Activated CD4-positive, alpha-beta T cell treated with anti-CD3 and anti-CD28 coated beads, Interleukin-2, amount 50 U/mL, for 16 hours (primary cell): ENCODE data around the gene C20orf173.
"Not testable (repeated sequence)": the region's sequence is repeated elsewhere in the genome, so short reads cannot be mapped to it uniquely, and the experiment has no call there.

Experiments
- DNase-seq: peaks from one replicate; pipeline ENCODE4 v3.0.0-alpha.2; 2020

C20orf173 gene

DNA sequence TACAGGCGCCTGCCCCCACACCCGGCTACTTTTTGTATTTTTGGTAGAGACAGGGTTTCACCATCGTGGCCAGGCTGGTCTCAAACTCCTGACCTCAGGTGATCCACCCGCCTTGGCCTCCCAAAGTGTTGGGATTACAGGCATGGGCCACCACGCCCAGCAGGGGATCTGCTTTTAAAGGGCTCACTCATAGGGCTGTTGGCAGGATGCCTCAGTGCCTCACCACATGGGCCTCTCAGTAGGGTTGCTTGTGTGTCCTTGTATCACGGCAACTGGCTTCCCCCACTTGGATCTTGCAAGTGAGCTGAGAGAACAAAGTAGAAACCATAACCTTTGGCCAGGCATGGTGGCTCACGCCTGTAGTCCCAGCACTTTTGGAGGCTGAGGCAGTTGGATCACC is 15.5 kb upstream of the C20orf173 start:
- not testable (repeated sequence) for DNase-seq

GRCh38 chr20:35544436-35544835 is 15.0 kb upstream of the C20orf173 start:
- DNase-seq, result no peak

DNA sequence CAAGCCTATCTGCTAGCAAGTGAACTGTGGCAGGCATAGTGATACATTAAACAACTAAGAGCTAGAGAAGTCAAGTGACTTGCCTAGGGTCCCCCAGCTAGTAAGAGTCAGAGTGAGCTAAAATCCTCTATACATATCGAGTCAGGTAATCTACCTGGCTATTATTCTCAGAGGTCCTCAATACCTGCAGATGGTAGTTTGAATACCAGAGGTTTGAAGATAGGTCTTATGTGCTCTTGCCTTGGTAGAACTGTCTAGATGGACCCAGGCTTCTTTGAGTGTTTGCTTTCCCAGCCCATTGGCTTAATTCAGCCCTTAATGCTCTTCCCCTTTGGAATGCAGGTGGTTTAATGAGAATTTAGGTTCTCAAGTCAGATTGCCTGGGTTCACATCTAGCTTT is 13.5 kb upstream of the C20orf173 start:
- no peak for DNase-seq

- DNase-seq, result peak; percentile 98
Observed at GRCh38 chr20:35541783-35542662, 12.6 kb upstream of the C20orf173 start, which contains the start of gene ERGIC3. TSS of gene ERGIC3 (plus strand) at chr20:35542078. CDS start at chr20:35542098, 20 bp downstream.

DNA sequence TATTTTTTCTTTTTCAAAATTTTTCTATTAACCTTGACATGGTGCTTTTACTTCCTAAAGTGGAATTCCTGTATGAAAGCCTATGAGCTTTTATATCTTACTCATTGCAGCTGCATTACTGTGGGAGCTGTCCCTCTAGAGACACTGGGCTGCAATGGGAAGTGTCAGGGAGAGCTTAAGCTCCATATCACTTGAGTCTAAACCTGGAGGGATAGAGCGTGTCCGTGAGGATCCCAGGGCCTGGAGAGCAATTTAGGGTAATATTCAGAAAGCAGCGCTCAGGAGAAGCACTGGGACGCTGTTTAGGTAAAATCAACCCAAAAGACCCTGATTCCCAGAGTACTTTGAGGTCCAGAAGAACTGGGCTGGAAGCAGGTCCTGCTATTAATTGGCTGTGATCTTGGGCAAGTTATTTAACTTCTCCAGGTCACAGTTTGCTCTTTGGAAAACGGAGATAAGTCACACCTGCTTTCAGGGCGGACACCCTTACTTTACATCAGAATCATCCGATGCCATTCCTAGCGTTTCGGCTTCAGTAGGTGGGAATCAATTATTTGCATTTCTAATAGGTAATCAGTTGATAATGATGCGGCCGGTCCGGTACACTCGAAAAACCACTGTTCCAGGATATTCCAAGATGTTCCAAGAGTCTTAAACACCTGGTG is 11.8 kb upstream of the C20orf173 start:
- no peak for DNase-seq

DNA sequence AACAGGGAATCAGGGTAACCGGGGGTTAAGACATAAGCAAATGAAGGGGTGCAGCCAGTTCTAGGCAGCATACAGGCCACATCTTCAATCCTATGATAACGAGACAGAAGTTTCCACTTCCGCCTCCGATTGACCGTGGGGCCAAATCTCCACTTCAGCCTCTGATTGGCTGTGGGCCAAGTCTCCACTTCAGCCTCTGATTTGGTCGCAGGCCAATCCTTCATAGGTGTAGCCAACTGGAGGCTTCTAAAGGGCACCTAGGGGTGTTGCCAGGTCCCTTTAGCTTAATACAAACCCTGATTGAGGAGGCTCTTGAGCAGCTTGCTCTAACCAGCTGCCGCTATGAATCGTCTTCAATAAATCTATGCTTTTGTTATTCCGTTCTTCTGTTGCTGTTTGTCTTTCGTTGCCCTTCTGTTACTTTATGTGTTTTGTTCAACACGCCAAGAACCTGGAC is 10.3 kb upstream of the C20orf173 start:
- peak; percentile 47 for DNase-seq

- no peak for DNase-seq
Observed at GRCh38 chr20:35527122-35527769, 2.2 kb downstream of the C20orf173 start.

DNA sequence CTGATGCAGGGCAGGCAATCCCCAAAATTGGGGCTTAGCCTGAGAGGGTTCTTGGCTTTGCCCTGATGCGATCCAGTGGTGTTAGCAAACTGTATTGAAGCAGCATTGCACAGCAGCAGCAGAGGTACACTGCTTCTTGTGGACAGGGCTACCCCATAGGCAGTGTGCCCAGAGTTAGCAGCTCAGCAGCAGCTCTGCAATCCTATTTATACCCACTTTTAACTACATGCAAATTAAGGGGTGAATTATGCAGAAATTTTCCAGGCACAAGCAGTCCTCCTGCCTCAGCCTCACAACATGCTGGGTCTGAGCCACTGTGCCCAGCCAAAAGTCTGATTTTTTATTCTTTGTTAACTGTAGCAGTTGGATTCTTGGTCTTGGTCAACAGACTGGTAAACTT is 3.8 kb downstream of the C20orf173 start:
- DNase-seq, result no peak

DNA sequence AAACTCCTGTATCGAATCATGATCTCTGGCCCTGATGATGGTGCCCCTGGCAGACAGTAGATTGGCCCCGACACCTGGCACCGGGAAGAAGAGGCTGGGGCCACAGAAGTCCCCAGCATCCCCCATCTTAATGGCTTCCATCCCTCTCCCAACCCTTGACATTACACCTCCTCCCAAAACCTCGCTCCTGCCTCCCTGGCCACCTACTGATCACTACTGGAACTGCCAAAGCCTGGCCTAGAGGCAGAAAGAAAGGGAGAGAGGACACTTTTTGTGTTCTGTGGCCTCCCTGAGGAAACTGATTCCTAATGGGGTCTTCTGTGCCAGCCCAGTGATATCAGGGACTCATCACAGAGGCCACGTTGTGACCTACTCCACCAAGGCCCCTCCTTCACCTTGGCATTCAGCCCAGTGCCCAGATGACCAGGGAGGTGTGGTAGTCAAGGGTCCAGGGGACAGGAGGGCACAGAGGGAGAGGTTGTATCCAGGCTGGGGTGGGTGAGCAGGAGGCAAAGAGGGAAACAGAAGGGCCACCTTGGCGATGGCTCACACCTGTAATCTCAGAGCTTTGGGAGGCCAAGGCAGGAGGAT is 6.1 kb downstream of the C20orf173 start:
- peak; percentile 31 for DNase-seq

- DNase-seq, result no peak
Observed at GRCh38 chr20:35518955-35519354, 10.5 kb downstream of the C20orf173 start.

GRCh38 chr20:35517767-35518166 is 11.7 kb downstream of the C20orf173 start:
- DNase-seq, result not testable (repeated sequence)

DNA sequence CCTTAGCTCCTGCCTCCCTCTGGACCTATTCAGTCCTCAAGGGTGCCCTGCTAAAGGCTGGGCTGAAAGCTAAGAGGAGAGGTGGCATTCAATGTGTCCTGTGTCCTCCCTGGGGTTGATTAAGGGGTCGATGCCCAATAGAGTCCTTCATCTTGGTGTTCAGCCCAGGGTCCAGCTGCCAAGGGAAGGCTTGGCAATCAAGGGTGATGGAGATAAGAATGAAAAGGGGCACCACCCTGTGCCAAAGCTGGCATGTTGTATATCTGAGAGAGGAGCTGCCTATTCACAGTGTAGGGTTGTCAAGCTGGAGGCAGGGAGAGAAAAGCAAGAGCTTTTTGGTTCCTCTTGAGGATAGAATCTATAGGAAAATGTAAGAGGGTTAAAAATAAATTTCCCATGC is 12.3 kb downstream of the C20orf173 start:
- no peak for DNase-seq

DNA sequence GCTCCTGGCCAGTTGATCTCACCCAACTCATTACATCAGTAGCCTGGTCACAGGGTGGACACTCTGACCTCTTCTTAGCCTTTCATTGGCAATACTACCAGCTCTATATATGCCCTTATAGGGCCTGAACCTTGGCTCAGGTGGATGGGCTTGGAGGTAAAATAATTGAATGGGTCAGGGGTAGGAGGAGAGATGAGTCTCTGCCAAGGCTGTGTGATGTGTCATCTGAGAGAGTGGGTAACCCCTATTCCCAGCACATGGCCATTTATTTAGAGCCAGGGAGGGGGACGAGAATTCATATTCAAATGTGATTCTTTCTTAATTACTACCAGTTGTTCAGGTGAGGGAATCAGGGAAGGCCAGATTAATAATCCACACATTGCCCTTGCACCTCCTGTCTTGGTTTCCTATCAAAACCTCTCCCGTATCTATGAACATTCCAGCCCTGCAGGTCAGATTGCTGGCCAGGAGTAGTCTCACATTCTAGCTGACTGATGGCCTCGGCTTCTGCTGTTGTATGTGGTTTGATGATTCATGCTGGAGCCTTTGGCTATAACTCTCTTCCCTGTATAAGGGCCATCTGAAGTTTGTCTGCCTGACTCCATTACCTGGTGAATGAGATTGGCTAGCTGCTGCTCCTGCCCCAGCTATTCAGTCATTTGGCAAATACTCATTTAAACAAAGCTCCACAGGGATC is 13.4 kb downstream of the C20orf173 start:
- DNase-seq, result no peak

GRCh38 chr20:35515341-35515740 is 14.1 kb downstream of the C20orf173 start:
- no peak for DNase-seq

GRCh38 chr20:35514371-35514932 is 15.0 kb downstream of the C20orf173 start:
- DNase-seq, result no peak

GRCh38 chr20:35511814-35512420 is 17.5 kb downstream of the C20orf173 start:
- DNase-seq, result no peak

- DNase-seq, result no peak
Observed at GRCh38 chr20:35510951-35511735, 18.3 kb downstream of the C20orf173 start.

- DNase-seq, result no peak
Observed at GRCh38 chr20:35508493-35509218, 20.8 kb downstream of the C20orf173 start.

DNA sequence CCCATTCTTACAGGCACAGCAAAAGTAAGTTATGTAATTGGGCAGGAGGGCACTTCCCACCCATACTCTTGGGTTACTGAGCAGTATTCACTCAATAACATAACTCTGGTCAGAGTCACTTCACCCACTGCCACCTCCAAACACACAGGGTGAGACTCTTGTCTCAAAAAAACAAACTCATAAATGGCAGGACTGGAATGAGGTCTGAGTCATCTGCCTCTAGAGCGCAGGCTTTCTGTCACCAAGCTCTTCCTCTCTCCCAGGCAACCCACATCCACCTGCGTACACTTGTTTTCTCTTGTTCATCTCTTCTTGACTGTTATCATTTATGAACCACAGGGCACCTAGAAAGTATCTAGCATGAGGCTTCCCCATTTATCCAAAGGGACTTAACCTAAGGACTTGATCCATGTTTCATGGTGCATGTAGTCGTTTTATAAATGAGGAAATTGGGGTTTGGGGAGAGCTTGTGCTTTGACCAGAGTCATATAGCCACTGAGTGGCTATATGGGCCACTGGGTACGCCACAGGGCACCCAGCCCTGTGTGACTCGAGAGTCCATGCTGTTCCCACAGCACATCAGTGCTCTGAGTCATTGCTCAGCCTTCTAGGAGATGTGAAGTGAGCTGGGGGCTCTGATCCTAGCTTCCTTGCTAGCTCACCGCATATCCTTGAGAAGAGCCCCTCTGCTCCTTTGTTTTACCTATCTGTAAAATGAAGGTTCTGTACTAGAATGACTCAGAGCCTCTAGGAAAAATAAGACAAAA is 22.4 kb downstream of the C20orf173 start:
- DNase-seq, result peak; percentile 35
